Trophoblast cell (in vitro differentiated cells and primary cell): ENCODE results near the gene ACP4.
A peak's percentile ranks its signal among the peaks of the same experiment; 100 is the strongest.
"Not testable (repeated sequence)": the region's sequence is repeated elsewhere in the genome, so short reads cannot be mapped to it uniquely, and the experiment has no call there.

ENCODE experiments used
- DNase-seq, 2 donors: peaks; one replicate each; pipeline ENCODE4 v3.0.0-alpha.2; 2016
- H2AFZ ChIP-seq: 2 replicates; pipeline ENCODE4 v1.6.1; 2013; ENCODE audit warnings: low read length, moderate library complexity, mild to moderate bottlenecking; ENCODE audit not compliant: insufficient read depth, poor library complexity
- H2AK5ac ChIP-seq: 2 replicates; pipeline ENCODE4 v1.6.1; 2013; ENCODE audit warnings: mild to moderate bottlenecking, low read length
- H2BK120ac ChIP-seq: 2 replicates; pipeline ENCODE4 v1.6.1; 2013; ENCODE audit warnings: low read length, mild to moderate bottlenecking, moderate library complexity; ENCODE audit not compliant: insufficient read depth, poor library complexity
- H2BK12ac ChIP-seq: 2 replicates; pipeline ENCODE4 v1.6.1; 2013; ENCODE audit warnings: mild to moderate bottlenecking, low read length, moderate library complexity
- H2BK5ac ChIP-seq: 2 replicates; pipeline ENCODE4 v1.6.1; 2013; ENCODE audit warnings: low read length, low read depth, moderate library complexity, mild to moderate bottlenecking; ENCODE audit not compliant: poor library complexity
- H3K14ac ChIP-seq: 2 replicates; pipeline ENCODE4 v1.6.1; 2013; ENCODE audit warnings: mild to moderate bottlenecking, low read length
- H3K18ac ChIP-seq: 2 replicates; pipeline ENCODE4 v1.6.1; 2013; ENCODE audit warnings: mild to moderate bottlenecking, low read length
- H3K23ac ChIP-seq: 2 replicates; pipeline ENCODE4 v1.6.1; 2013; ENCODE audit warnings: low read length
- H3K27ac ChIP-seq: 2 replicates; pipeline ENCODE4 v1.5.1; 2013; ENCODE audit warnings: low read depth, mild to moderate bottlenecking, inconsistent platforms, low read length, moderate library complexity
- H3K27me3 ChIP-seq: 2 replicates; pipeline ENCODE4 v1.6.1; 2013; ENCODE audit warnings: inconsistent platforms, mild to moderate bottlenecking, low read length, moderate library complexity; ENCODE audit not compliant: insufficient read depth
- H3K36me3 ChIP-seq, 2 experiments: 1 replicate in 1 of 2; 2 replicates in 1 of 2; pipeline ENCODE4 v1.6.1; 2013; ENCODE audit warnings: low read length in 2 of 2, mild to moderate bottlenecking in 2 of 2, moderate library complexity in 1 of 2; ENCODE audit not compliant: insufficient read depth in 2 of 2, control insufficient read depth in 1 of 2
- H3K4ac ChIP-seq: 2 replicates; pipeline ENCODE4 v1.6.1; 2013; ENCODE audit warnings: low read depth, mild to moderate bottlenecking, low read length, moderate library complexity
- H3K4me1 ChIP-seq, 2 experiments: 1 replicate in 1 of 2; 2 replicates in 1 of 2; pipeline ENCODE4 v1.6.1; 2013; ENCODE audit warnings: low read length in 2 of 2, mild to moderate bottlenecking in 2 of 2, moderate library complexity in 1 of 2; ENCODE audit not compliant: insufficient read depth in 2 of 2, control insufficient read depth in 1 of 2
- H3K4me2 ChIP-seq: 2 replicates; pipeline ENCODE4 v1.6.1; 2013; ENCODE audit warnings: inconsistent platforms, mild to moderate bottlenecking, low read length, moderate library complexity
- H3K4me3 ChIP-seq: 2 replicates; pipeline ENCODE4 v1.5.1; 2013; ENCODE audit warnings: mild to moderate bottlenecking, low read depth, low read length, inconsistent platforms
- H3K79me1 ChIP-seq: one replicate; pipeline ENCODE4 v1.6.1; 2013; ENCODE audit warnings: low read length
- H3K79me2 ChIP-seq: 2 replicates; pipeline ENCODE4 v1.6.1; 2013; ENCODE audit warnings: low read length, mild to moderate bottlenecking; ENCODE audit not compliant: control insufficient read depth, insufficient read depth, poor library complexity
- H3K9ac ChIP-seq: 2 replicates; pipeline ENCODE4 v1.6.1; 2013; ENCODE audit warnings: mild to moderate bottlenecking, low read length
- H3K9me3 ChIP-seq: 2 replicates; pipeline ENCODE4 v1.6.1; 2013; ENCODE audit warnings: low read depth, mild to moderate bottlenecking, control low read depth, inconsistent platforms, low read length; ENCODE audit not compliant: insufficient read depth
- H4K12ac ChIP-seq: 2 replicates; pipeline ENCODE4 v1.6.1; 2013; ENCODE audit warnings: low read depth, mild to moderate bottlenecking, low read length, moderate library complexity
- H4K8ac ChIP-seq: 2 replicates; pipeline ENCODE4 v1.6.1; 2013; ENCODE audit warnings: low read depth, mild to moderate bottlenecking, low read length, moderate library complexity
- H4K91ac ChIP-seq: one replicate; pipeline ENCODE4 v1.6.1; 2013; ENCODE audit warnings: low read depth, mild to moderate bottlenecking, low read length, moderate library complexity
- WGBS: extraction: QIAGEN DNeasy Blood & Tissue Kit; methylation state at CpG from one replicate; pipeline ENCODE4 v1.1.7; 2013; ENCODE audit warnings: missing lambda C conversion rate; ENCODE audit not compliant: insufficient read length, insufficient coverage; ENCODE audit errors: extremely low coverage; 5-methylcytosine and 5-hydroxymethylcytosine counted together

ACP4 gene

DNA sequence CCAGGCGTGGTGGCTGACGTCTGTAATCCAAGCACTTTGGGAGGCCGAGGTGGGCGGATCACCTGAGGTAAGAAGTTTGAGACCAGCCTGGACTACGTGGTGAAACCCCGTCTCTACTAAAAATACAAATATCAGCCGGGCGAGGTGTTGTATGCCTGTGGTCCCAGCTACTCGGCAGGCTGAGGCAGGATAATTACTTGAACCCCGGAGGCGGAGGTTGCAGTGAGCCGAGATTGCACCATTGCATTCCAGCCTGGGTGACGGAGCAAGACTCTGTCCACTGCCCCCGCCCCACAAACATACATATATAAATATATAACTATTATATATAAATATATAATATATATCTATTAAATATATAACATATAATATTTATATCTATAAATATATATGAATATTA, 43.1 kb upstream of the ACP4 start:
- H3K4me3 ChIP-seq, H2AFZ ChIP-seq, H3K4me1 ChIP-seq, H3K27me3 ChIP-seq, H3K79me1 ChIP-seq, H2BK12ac ChIP-seq, H3K4ac ChIP-seq, H2BK120ac ChIP-seq, H4K8ac ChIP-seq, H3K4me2 ChIP-seq, H2AK5ac ChIP-seq, H4K91ac ChIP-seq, H3K14ac ChIP-seq, H3K79me2 ChIP-seq, H3K27ac ChIP-seq, H3K36me3 ChIP-seq, H3K9ac ChIP-seq, H3K18ac ChIP-seq, H3K23ac ChIP-seq, H3K9me3 ChIP-seq: not testable (repeated sequence)
- Histone ChIP-seq H4K12ac (peak overlapping the region; percentile 22), H2BK5ac (peak overlapping the region; percentile 14)
- DNase-seq: peak; percentile 70 to 76
- WGBS: no CpG with 5 or more reads among the region's 14 CpGs

DNA sequence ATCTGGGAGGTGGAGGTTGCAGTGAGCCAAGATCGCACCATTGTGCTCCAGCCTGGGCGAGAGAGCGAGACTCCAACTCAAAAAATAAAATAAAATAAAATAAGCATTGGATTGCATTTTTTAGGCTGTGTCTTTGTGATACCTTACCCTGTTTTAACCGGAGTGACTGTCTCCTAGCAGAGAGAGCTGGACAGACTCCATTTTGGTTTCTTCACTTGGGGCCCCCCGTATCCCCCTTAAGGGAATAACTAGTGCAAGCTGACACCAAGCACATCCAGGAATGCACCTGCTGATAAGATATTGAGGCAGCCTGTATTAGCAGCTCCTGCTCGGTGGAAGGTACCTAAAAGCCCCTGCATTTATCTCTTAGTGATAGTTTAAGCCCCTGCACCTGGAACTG, 40.7 kb upstream of the ACP4 start:
- Histone ChIP-seq H2BK5ac (no peak overlapping the region), H2BK120ac (no peak overlapping the region), H3K23ac (no peak overlapping the region), H3K4me3 (no peak overlapping the region), H3K18ac (no peak overlapping the region), H3K9ac (no peak overlapping the region), H3K27me3 (no peaks in the 10 kb centered on the region), H3K9me3 (no peaks in the 10 kb centered on the region), H3K36me3 (no peaks in the 10 kb centered on the region), H2BK12ac (no peak overlapping the region), H3K4ac (no peak overlapping the region), H2AK5ac (no peak overlapping the region), H3K27ac (no peak overlapping the region), H3K4me1 (peaks cover 0 to 3% of the 10 kb centered on the region in 2 experiments), H2AFZ (no peak overlapping the region), H4K91ac (no peak overlapping the region), H3K79me1 (peaks cover 6% of the 10 kb centered on the region), H4K12ac (no peak overlapping the region), H3K14ac (no peak overlapping the region), H3K4me2 (no peak overlapping the region), H3K79me2 (no peaks in the 10 kb centered on the region), H4K8ac (no peak overlapping the region)
- no peak for DNase-seq
- WGBS: no CpG with 5 or more reads among the region's 6 CpGs

DNA sequence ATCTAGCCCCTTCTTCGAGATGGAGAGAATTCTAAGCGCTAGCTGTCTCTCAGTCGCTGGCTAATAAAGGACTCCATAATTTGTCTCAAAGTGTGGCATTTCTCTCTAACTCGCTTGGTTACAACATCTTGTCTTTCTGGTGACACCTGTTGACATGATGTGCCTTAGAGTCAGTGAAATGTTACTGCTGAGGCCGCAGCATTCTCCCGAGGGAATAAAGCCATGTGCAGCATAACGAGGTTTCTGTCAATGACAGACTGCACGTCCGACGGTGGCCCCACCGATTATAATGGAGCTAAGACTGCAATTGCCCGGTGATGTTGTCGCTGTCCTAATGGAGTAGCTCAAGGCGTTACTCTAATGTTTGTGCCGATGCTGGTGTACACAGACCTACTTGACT, 40.2 kb upstream of the ACP4 start:
- no peak overlapping the region for H3K14ac ChIP-seq
- H3K18ac ChIP-seq: no peak overlapping the region
- H2BK120ac ChIP-seq: no peak overlapping the region
- no peak overlapping the region for H3K27ac ChIP-seq
- H3K4me3 ChIP-seq: no peak overlapping the region
- peak overlapping the region; percentile 14 for H2BK12ac ChIP-seq
- H3K4me1 ChIP-seq: peaks cover 0 to 3% of the 10 kb centered on the region in 2 experiments
- no peak overlapping the region for H4K8ac ChIP-seq
- H2AK5ac ChIP-seq: no peak overlapping the region
- no peaks in the 10 kb centered on the region for H3K9me3 ChIP-seq
- no peak overlapping the region for H3K9ac ChIP-seq
- WGBS: no CpG with 5 or more reads among the region's 15 CpGs
- DNase-seq: peak in 1 of 2 donors; percentile 32
- no peak overlapping the region for H3K4ac ChIP-seq
- H3K27me3 ChIP-seq: no peaks in the 10 kb centered on the region
- H3K23ac ChIP-seq: no peak overlapping the region
- no peak overlapping the region for H2AFZ ChIP-seq
- H3K36me3 ChIP-seq: no peaks in the 10 kb centered on the region
- no peak overlapping the region for H4K12ac ChIP-seq
- no peak overlapping the region for H2BK5ac ChIP-seq
- peak overlapping the region; percentile 11 for H4K91ac ChIP-seq
- no peak overlapping the region for H3K4me2 ChIP-seq
- no peaks in the 10 kb centered on the region for H3K79me2 ChIP-seq
- H3K79me1 ChIP-seq: peaks cover 6% of the 10 kb centered on the region

- H3K4me2 ChIP-seq: no peak overlapping the region
- no peak overlapping the region for H3K4me3 ChIP-seq
- no peak overlapping the region for H4K12ac ChIP-seq
- no peaks in the 10 kb centered on the region for H3K36me3 ChIP-seq
- no peaks in the 10 kb centered on the region for H3K79me2 ChIP-seq
- no peak overlapping the region for H3K9ac ChIP-seq
- peaks cover 0 to 3% of the 10 kb centered on the region in 2 experiments for H3K4me1 ChIP-seq
- H2BK5ac ChIP-seq: no peak overlapping the region
- no peak overlapping the region for H3K4ac ChIP-seq
- H4K91ac ChIP-seq: peak overlapping the region; percentile 44
- no peak overlapping the region for H2AK5ac ChIP-seq
- no peak overlapping the region for H3K18ac ChIP-seq
- no peak overlapping the region for H3K27ac ChIP-seq
- H3K9me3 ChIP-seq: no peaks in the 10 kb centered on the region
- no peak overlapping the region for H2AFZ ChIP-seq
- no peak overlapping the region for H4K8ac ChIP-seq
- H3K79me1 ChIP-seq: peaks cover 5% of the 10 kb centered on the region
- no peaks in the 10 kb centered on the region for H3K27me3 ChIP-seq
- H3K14ac ChIP-seq: no peak overlapping the region
- no peak overlapping the region for H3K23ac ChIP-seq
- no peak overlapping the region for H2BK12ac ChIP-seq
- WGBS: no CpG with 5 or more reads among the region's 4 CpGs
- DNase-seq: no peak
- no peak overlapping the region for H2BK120ac ChIP-seq
These were observed 36.3 kb upstream of the ACP4 start for GRCh38 chr19:50753879-50754278.
